A549 (cell line): ENCODE data around the gene UBAP1L. TPM values are rescaled to one million over a fixed set of nuclear protein-coding genes. Genes with fewer than 3 reads are reported as not detected.
"Not testable (repeated sequence)": the region's sequence is repeated elsewhere in the genome, so short reads cannot be mapped to it uniquely, and the experiment has no call there.

ENCODE experiments used
- ATAC-seq, 2 experiments: fragments of 200-7000 bp in 1 of 2; fragments of >200 bp in 1 of 2; cut with Nextera tagmentation in 1 of 2; cut with Tn5 transposase in 1 of 2; 3 replicates each; pipeline versions ENCODE4 v1.8.0 to v1.9.1; 2018 to 2020; ENCODE audit warnings: mild to moderate bottlenecking in 1 of 2, moderate library complexity in 1 of 2
- CTCF ChIA-PET: fragments of 300-600 bp; sonication (Branson Sonifier 250); formaldehyde crosslinking; extraction: SDS; loops from one replicate; lab custom pipeline; 2021; ENCODE audit warnings: antibody characterized with exemption, inconsistent platforms; lab: Yijun Ruan, JAX
- POLR2A ChIA-PET: fragments of 350-600 bp; formaldehyde crosslinking; extraction: SDS; loops from one replicate; lab custom pipeline; 2021; ENCODE audit warnings: antibody characterized with exemption, inconsistent platforms; lab: Yijun Ruan, JAX
- DNase-seq, 2 experiments: peaks; one replicate each; pipeline versions ENCODE4 v3.0.0 to v3.0.0-alpha.2; 2011 to 2016; ENCODE audit warnings: low read depth in 1 of 2, low spot score in 1 of 2
- FAIRE-seq: peaks from 2 replicates; lab custom pipeline; 2011; peaks lifted over from hg19 to GRCh38; lab: Jason Lieb, UNC
- H3K27ac ChIP-seq, 2 experiments: fragments of >200 bp; sonication (Bioruptor Twin); formaldehyde crosslinking; 3 replicates each; pipeline ENCODE4 v1.5.1; 2016 to 2017
- H3K4me1 ChIP-seq: fragments of >200 bp; sonication (Bioruptor Twin); formaldehyde crosslinking; 3 replicates; pipeline ENCODE4 v1.6.1; 2016
- H3K4me2 ChIP-seq: fragments of >200 bp; sonication (Bioruptor Twin); formaldehyde crosslinking; 3 replicates; pipeline ENCODE4 v1.6.1; 2016
- H3K4me3 ChIP-seq: fragments of >200 bp; sonication (Bioruptor Twin); formaldehyde crosslinking; 3 replicates; pipeline ENCODE4 v1.5.1; 2016
- H3K9me3 ChIP-seq: fragments of >200 bp; sonication (Bioruptor Twin); formaldehyde crosslinking; 3 replicates; pipeline ENCODE4 v1.6.1; 2016
- CBX8 ChIP-seq: fragments of 200-600 bp; sonication (generic); IDR thresholded peaks from 2 replicates; pipeline ENCODE4 v1.6.1; 2016
- CTCF ChIP-seq: fragments of >200 bp; sonication (Bioruptor Twin); formaldehyde crosslinking; IDR thresholded peaks from 3 replicates; pipeline ENCODE4 v1.5.1; 2016
- FOSL2 ChIP-seq, 2 experiments: fragments of 450-650 bp in 1 of 2; fragments of >200 bp in 1 of 2; sonication (Bioruptor Twin) in 1 of 2; formaldehyde crosslinking; IDR thresholded peaks; 2 replicates each; pipeline versions ENCODE4 v1.5.0 to v1.6.1; 2016 to 2020; ENCODE audit warnings: mild to moderate bottlenecking in 1 of 2, moderate library complexity in 1 of 2
- FOXS1 ChIP-seq: fragments of 250-450 bp; sonication (Bioruptor Pico); IDR thresholded peaks from 2 replicates; pipeline ENCODE4 v1.5.0; 2020; ENCODE audit warnings: mild to moderate bottlenecking, moderate library complexity
- JUN ChIP-seq, 2 experiments: fragments of >200 bp; sonication (Bioruptor Twin); formaldehyde crosslinking; IDR thresholded peaks; 2 replicates in 1 of 2; 3 replicates in 1 of 2; pipeline ENCODE4 v1.6.1; 2016 to 2017
- KDM5A ChIP-seq: fragments of 200-600 bp; sonication (generic); IDR thresholded peaks from 2 replicates; pipeline ENCODE4 v1.6.1; 2016; ENCODE audit warnings: antibody characterized with exemption, mild to moderate bottlenecking
- MAX ChIP-seq: IDR thresholded peaks from 2 replicates; pipeline ENCODE4 v1.6.1; 2012
- MAZ ChIP-seq: fragments of 150-350 bp; IDR thresholded peaks from 2 replicates; pipeline ENCODE4 v1.6.1; 2014; ENCODE audit warnings: antibody characterized with exemption, low read depth, low read length, borderline replicate concordance
- NR3C1 ChIP-seq: fragments of >200 bp; sonication (Bioruptor Twin); formaldehyde crosslinking; IDR thresholded peaks from 3 replicates; pipeline ENCODE4 v1.6.1; 2017
- POLR2AphosphoS2 ChIP-seq: conservative IDR thresholded peaks from 2 replicates; pipeline ENCODE4 v1.6.1; 2012; ENCODE audit warnings: low read length, improper control_type of control experiment, inconsistent platforms
- RCOR1 ChIP-seq: fragments of 150-350 bp; IDR thresholded peaks from 2 replicates; pipeline ENCODE4 v1.6.1; 2014; ENCODE audit warnings: antibody characterized with exemption, low read length, low read depth
- REST ChIP-seq: fragments of 200-600 bp; sonication (generic); IDR thresholded peaks from 2 replicates; pipeline ENCODE4 v1.6.1; 2016; ENCODE audit warnings: antibody characterized with exemption, mild to moderate bottlenecking, moderate library complexity
- SREBF2 ChIP-seq: fragments of 450-650 bp; IDR thresholded peaks from 2 replicates; pipeline ENCODE4 v1.6.1; 2014; ENCODE audit warnings: mild to moderate bottlenecking, moderate library complexity
- TP53 ChIP-seq: fragments of 250-450 bp; sonication (Bioruptor Pico); IDR thresholded peaks from 2 replicates; pipeline ENCODE4 v1.5.0; 2021; ENCODE audit warnings: mild to moderate bottlenecking, moderate library complexity
- USF2 ChIP-seq: fragments of 450-650 bp; IDR thresholded peaks from 2 replicates; pipeline ENCODE4 v1.6.1; 2014; ENCODE audit warnings: antibody characterized with exemption
- ZFP36 ChIP-seq: fragments of 450-650 bp; IDR thresholded peaks from 2 replicates; pipeline ENCODE4 v1.6.1; 2014; ENCODE audit warnings: borderline replicate concordance; ENCODE audit not compliant: partially characterized antibody
- WGBS: methylation state at CpG from one replicate; pipeline ENCODE4 v1.1.6; 2017; ENCODE audit errors: missing lambda C conversion rate; 5-methylcytosine and 5-hydroxymethylcytosine counted together
- polyA plus RNA-seq, 4 experiments: library from polyadenylated mRNA; depleted of rRNA in 3 of 4; stranded (reverse); fragments of >200 nt; fragmentation: RNase III in 1 of 4; extraction: RNeasy Plus Mini Kit Qiagen cat#74134 plus additional on column Dnase treatment in 1 of 4; gene quantifications; 2 replicates in 3 of 4; 3 replicates in 1 of 4; pipeline ENCODE4 v1.2.3, GENCODE V29; 2011 to 2017
- small RNA-seq, 6 experiments: library from RNA; depleted of rRNA; stranded (forward); fragments of <200 nt; gene quantifications; one replicate each; pipeline ENCODE3, GENCODE V24; 2012

Gene UBAP1L
- polyA plus RNA-seq, 2 of the 4 experiments (the other 2 are of a cell fraction): 0.84 to 0.87 TPM

GRCh38 chr15:65044218-65044617 is 70.8 kb downstream of the UBAP1L start:
- DNase-seq (peak in 1 of 2 experiments; percentile 75), ATAC-seq (peak; percentile 60 to 82; a peak in 5 of 6 replicates)
- Histone ChIP-seq H3K4me1 (peaks cover 39% of the 10 kb centered on the region), H3K27ac (peak overlapping the region; percentile 78 to 82), H3K4me2 (peak overlapping the region; percentile 83), H3K4me3 (peak overlapping the region; percentile 20; the same call in 1 of the 3 replicates)
- 19% methylated on average over 5 of the region's 5 CpGs for WGBS
- FAIRE-seq; POLR2A ChIA-PET; H3K9me3 ChIP-seq; TF ChIP-seq FOSL2 (IDR thresholded peaks at IDR 0.05): not testable (repeated sequence)
- CTCF ChIA-PET: interaction anchor here (2.4 to 33.7 kb wide), 5 partner anchors 9 to 253 kb away, joined by 8 to 1280 read pairs (median 76); partner anchors contain the start of genes KBTBD13 and RASL12
- TF ChIP-seq FOSL2 (CRISPR knock-in tag; IDR thresholded peaks at IDR 0.05): peak; percentile 39; the same call in 1 of the 2 replicates
- TF ChIP-seq USF2: peak; percentile 58
- TF ChIP-seq MAX: peak; percentile 38; the same call in 1 of the 2 replicates

GRCh38 chr15:65042776-65043327 is 72.1 kb downstream of the UBAP1L start:
- no peak for FAIRE-seq
- H3K4me3 ChIP-seq: no peak overlapping the region
- peak overlapping the region; percentile 78 to 82 for H3K27ac ChIP-seq
- no peaks in the 10 kb centered on the region for H3K9me3 ChIP-seq
- CTCF ChIA-PET: interaction anchor here (0.8 to 33.7 kb wide), 6 partner anchors 10 to 255 kb away, joined by 5 to 1280 read pairs (median 43); partner anchors contain the start of genes KBTBD13 and RASL12
- peaks cover 39% of the 10 kb centered on the region for H3K4me1 ChIP-seq
- DNase-seq: no peak
- no peak for ATAC-seq
- no peak for TF ChIP-seq FOSL2 (IDR thresholded peaks at IDR 0.05)
- TF ChIP-seq FOSL2 (CRISPR knock-in tag; IDR thresholded peaks at IDR 0.05): no peak
- no peak for TF ChIP-seq CTCF
- TF ChIP-seq CBX8: no peak
- TF ChIP-seq JUN (IDR thresholded peaks at IDR 0.05): no peak
- TF ChIP-seq TP53 (CRISPR knock-in tag): no peak
- TF ChIP-seq FOXS1: no peak
- no peak for TF ChIP-seq NR3C1
- no peak for TF ChIP-seq MAZ
- no peak for TF ChIP-seq REST
- no peak for TF ChIP-seq KDM5A
- TF ChIP-seq RCOR1: no peak
- TF ChIP-seq ZFP36: no peak
- no peak for TF ChIP-seq SREBF2
- TF ChIP-seq POLR2AphosphoS2: no peak
- TF ChIP-seq, all 56 proteins: peak for 0
- POLR2A ChIA-PET: no interaction called here
- 82% methylated on average over 4 of the region's 4 CpGs for WGBS
- peak overlapping the region; percentile 19; the same call in 2 of the 3 replicates for H3K4me2 ChIP-seq

Small RNA genes lying within 50 kb of the gene (small RNA-seq; reads per million reads assigned to genes)
- gene AC013553.1: 0 reads per million in 6 experiments

Other genes starting within 250 kb of the UBAP1L start
- gene ANKDD1A, start 203.3 kb downstream of the UBAP1L start, polyA plus RNA-seq (2011; rRNA removed): 2.7 and 3.3 TPM in 2 replicates
- gene ANKDD1A, start 203.3 kb downstream of the UBAP1L start, polyA plus RNA-seq (2017; fragmentation: RNase III; extraction: RNeasy Plus Mini Kit Qiagen cat#74134 plus additional on column Dnase treatment): 2.4 to 2.8 TPM (median 2.7 TPM) in 3 replicates
- gene SPG21, start 125.3 kb downstream of the UBAP1L start, polyA plus RNA-seq (2011; rRNA removed): 146 and 155 TPM in 2 replicates
- gene SPG21, start 125.3 kb downstream of the UBAP1L start, polyA plus RNA-seq (2017; fragmentation: RNase III; extraction: RNeasy Plus Mini Kit Qiagen cat#74134 plus additional on column Dnase treatment): 111 to 117 TPM (median 113 TPM) in 3 replicates
- gene MTFMT, start 85.6 kb downstream of the UBAP1L start, polyA plus RNA-seq (2011; rRNA removed): 23.4 and 25.2 TPM in 2 replicates
- 19.2 to 21.4 TPM (median 20.8 TPM) in 3 replicates for gene MTFMT, start 85.6 kb downstream of the UBAP1L start, polyA plus RNA-seq (2017; fragmentation: RNase III; extraction: RNeasy Plus Mini Kit Qiagen cat#74134 plus additional on column Dnase treatment)
- 16.1 and 17.9 TPM in 2 replicates for gene SLC51B, start 69.8 kb downstream of the UBAP1L start, polyA plus RNA-seq (2011; rRNA removed)
- gene SLC51B, start 69.8 kb downstream of the UBAP1L start, polyA plus RNA-seq (2017; fragmentation: RNase III; extraction: RNeasy Plus Mini Kit Qiagen cat#74134 plus additional on column Dnase treatment): 8.6 to 12.2 TPM (median 8.6 TPM) in 3 replicates
- gene RASL12, start 47.2 kb downstream of the UBAP1L start, polyA plus RNA-seq (2011; rRNA removed): 0.08 and 0.28 TPM in 2 replicates
- gene RASL12, start 47.2 kb downstream of the UBAP1L start, polyA plus RNA-seq (2017; fragmentation: RNase III; extraction: RNeasy Plus Mini Kit Qiagen cat#74134 plus additional on column Dnase treatment): 0.12 to 0.34 TPM (median 0.18 TPM) in 3 replicates
- not detected in 2 replicates for gene KBTBD13, start 38.5 kb downstream of the UBAP1L start, polyA plus RNA-seq (2011; rRNA removed)
- not detected in 3 replicates for gene KBTBD13, start 38.5 kb downstream of the UBAP1L start, polyA plus RNA-seq (2017; fragmentation: RNase III; extraction: RNeasy Plus Mini Kit Qiagen cat#74134 plus additional on column Dnase treatment)
- 20.4 and 23.7 TPM in 2 replicates for gene PDCD7, start 18.6 kb upstream of the UBAP1L start, polyA plus RNA-seq (2011; rRNA removed)
- gene PDCD7, start 18.6 kb upstream of the UBAP1L start, polyA plus RNA-seq (2017; fragmentation: RNase III; extraction: RNeasy Plus Mini Kit Qiagen cat#74134 plus additional on column Dnase treatment): 16.8 to 19.0 TPM (median 17.5 TPM) in 3 replicates
- 65.1 and 113 TPM in 2 replicates for gene CLPX, start 70.1 kb upstream of the UBAP1L start, polyA plus RNA-seq (2011; rRNA removed)
- 53.3 to 65.9 TPM (median 55.4 TPM) in 3 replicates for gene CLPX, start 70.1 kb upstream of the UBAP1L start, polyA plus RNA-seq (2017; fragmentation: RNase III; extraction: RNeasy Plus Mini Kit Qiagen cat#74134 plus additional on column Dnase treatment)
- 0.14 and 0.21 TPM in 2 replicates for gene CILP, start 96.3 kb upstream of the UBAP1L start, polyA plus RNA-seq (2011; rRNA removed)
- 0.07 to 0.09 TPM (median 0.09 TPM) in 3 replicates for gene CILP, start 96.3 kb upstream of the UBAP1L start, polyA plus RNA-seq (2017; fragmentation: RNase III; extraction: RNeasy Plus Mini Kit Qiagen cat#74134 plus additional on column Dnase treatment)
- 9.8 and 11.2 TPM in 2 replicates for gene PARP16, start 171.7 kb upstream of the UBAP1L start, polyA plus RNA-seq (2011; rRNA removed)
- 6.7 to 7.7 TPM (median 7.5 TPM) in 3 replicates for gene PARP16, start 171.7 kb upstream of the UBAP1L start, polyA plus RNA-seq (2017; fragmentation: RNase III; extraction: RNeasy Plus Mini Kit Qiagen cat#74134 plus additional on column Dnase treatment)
- gene RNU5A-1, start 180.9 kb upstream of the UBAP1L start, polyA plus RNA-seq (2011; rRNA removed): not detected in 2 replicates
- gene RNU5A-1, start 180.9 kb upstream of the UBAP1L start, polyA plus RNA-seq (2017; fragmentation: RNase III; extraction: RNeasy Plus Mini Kit Qiagen cat#74134 plus additional on column Dnase treatment): not detected in 3 replicates
- not detected in 2 replicates for gene RNU5B-1, start 189.5 kb upstream of the UBAP1L start, polyA plus RNA-seq (2011; rRNA removed)
- gene RNU5B-1, start 189.5 kb upstream of the UBAP1L start, polyA plus RNA-seq (2017; fragmentation: RNase III; extraction: RNeasy Plus Mini Kit Qiagen cat#74134 plus additional on column Dnase treatment): not detected in 3 replicates